IPS-18c (cell line): ENCODE data around the gene IFRD1.
"Not testable (repeated sequence)": the region's sequence is repeated elsewhere in the genome, so short reads cannot be mapped to it uniquely, and the experiment has no call there.

Experiments
- H3K4me3 ChIP-seq: 2 replicates; pipeline ENCODE4 v1.7.0; 2013; ENCODE audit warnings: low read depth, mild to moderate bottlenecking, low read length, moderate library complexity; ENCODE audit not compliant: insufficient read depth
- H3K9me3 ChIP-seq: one replicate; pipeline ENCODE4 v1.6.1; 2013; ENCODE audit warnings: mild to moderate bottlenecking, low read length, moderate library complexity; ENCODE audit not compliant: control insufficient read depth, insufficient read depth

Gene IFRD1

GRCh38 chr7:112501801-112502503 lies 51.7 kb downstream of the IFRD1 start:
- H3K9me3 ChIP-seq: no peaks in the 10 kb centered on the region
- H3K4me3 ChIP-seq: no peak overlapping the region

GRCh38 chr7:112502700-112503099 lies 52.4 kb downstream of the IFRD1 start:
- H3K4me3 ChIP-seq: no peak overlapping the region
- H3K9me3 ChIP-seq: no peaks in the 10 kb centered on the region

- no peak overlapping the region for H3K4me3 ChIP-seq
- H3K9me3 ChIP-seq: no peaks in the 10 kb centered on the region
Observed at GRCh38 chr7:112503361-112503972, 53.2 kb downstream of the IFRD1 start.

GRCh38 chr7:112504093-112504695 lies 53.9 kb downstream of the IFRD1 start:
- no peak overlapping the region for H3K4me3 ChIP-seq

GRCh38 chr7:112505495-112505894 lies 55.2 kb downstream of the IFRD1 start:
- Histone ChIP-seq H3K4me3 (no peak overlapping the region), H3K9me3 (no peaks in the 10 kb centered on the region)

More at GRCh38 chr7:112504093-112504695, 53.9 kb downstream of the IFRD1 start:
- H3K9me3 ChIP-seq: no peaks in the 10 kb centered on the region

- H3K9me3 ChIP-seq: peaks cover 2% of the 10 kb centered on the region
- no peak overlapping the region for H3K4me3 ChIP-seq
Observed at GRCh38 chr7:112508404-112508803, 58.1 kb downstream of the IFRD1 start.

GRCh38 chr7:112509402-112509801 lies 59.1 kb downstream of the IFRD1 start:
- H3K9me3 ChIP-seq: peaks cover 2% of the 10 kb centered on the region
- no peak overlapping the region for H3K4me3 ChIP-seq

GRCh38 chr7:112510001-112510742 lies 59.9 kb downstream of the IFRD1 start:
- Histone ChIP-seq H3K9me3 (peaks cover 2% of the 10 kb centered on the region), H3K4me3 (no peak overlapping the region)

GRCh38 chr7:112510743-112511110 lies 60.5 kb downstream of the IFRD1 start:
- H3K4me3 ChIP-seq: no peak overlapping the region
- peaks cover 2% of the 10 kb centered on the region for H3K9me3 ChIP-seq

- H3K4me3 ChIP-seq: no peak overlapping the region
- peaks cover 2% of the 10 kb centered on the region for H3K9me3 ChIP-seq
Observed at GRCh38 chr7:112511451-112512202, 61.4 kb downstream of the IFRD1 start.

- Histone ChIP-seq H3K4me3 (no peak overlapping the region), H3K9me3 (peaks cover 2% of the 10 kb centered on the region)
Observed at GRCh38 chr7:112512451-112513210, 62.4 kb downstream of the IFRD1 start.

GRCh38 chr7:112515989-112516388 lies 65.7 kb downstream of the IFRD1 start:
- H3K4me3 ChIP-seq: no peak overlapping the region

GRCh38 chr7:112516418-112516817 lies 66.2 kb downstream of the IFRD1 start:
- H3K9me3 ChIP-seq, H3K4me3 ChIP-seq: not testable (repeated sequence)

More at GRCh38 chr7:112515989-112516388, 65.7 kb downstream of the IFRD1 start:
- H3K9me3 ChIP-seq: peaks cover 2% of the 10 kb centered on the region

- H3K9me3 ChIP-seq: no peaks in the 10 kb centered on the region
- H3K4me3 ChIP-seq: no peak overlapping the region
Observed at GRCh38 chr7:112517487-112517886, 67.2 kb downstream of the IFRD1 start.

- H3K4me3 ChIP-seq: no peak overlapping the region
- no peaks in the 10 kb centered on the region for H3K9me3 ChIP-seq
Observed at GRCh38 chr7:112520787-112521186, 70.5 kb downstream of the IFRD1 start.

- Histone ChIP-seq H3K4me3 (no peak overlapping the region), H3K9me3 (no peaks in the 10 kb centered on the region)
Observed at GRCh38 chr7:112521942-112522341, 71.7 kb downstream of the IFRD1 start.
